GM18870 (cell line): ENCODE data around the gene EFCAB11.

ENCODE experiments used
- ATAC-seq: cut with Tn5 transposase; IDR thresholded peaks from one replicate; pipeline ENCODE4 v1.9.1; 2021; ENCODE audit warnings: moderate library complexity; ENCODE audit not compliant: unreplicated experiment

Gene EFCAB11

GRCh38 chr14:89828471-89829165 lies 125.9 kb downstream of the EFCAB11 start:
- no peak for ATAC-seq

GRCh38 chr14:89827265-89827664 lies 127.3 kb downstream of the EFCAB11 start:
- ATAC-seq, result no peak

DNA sequence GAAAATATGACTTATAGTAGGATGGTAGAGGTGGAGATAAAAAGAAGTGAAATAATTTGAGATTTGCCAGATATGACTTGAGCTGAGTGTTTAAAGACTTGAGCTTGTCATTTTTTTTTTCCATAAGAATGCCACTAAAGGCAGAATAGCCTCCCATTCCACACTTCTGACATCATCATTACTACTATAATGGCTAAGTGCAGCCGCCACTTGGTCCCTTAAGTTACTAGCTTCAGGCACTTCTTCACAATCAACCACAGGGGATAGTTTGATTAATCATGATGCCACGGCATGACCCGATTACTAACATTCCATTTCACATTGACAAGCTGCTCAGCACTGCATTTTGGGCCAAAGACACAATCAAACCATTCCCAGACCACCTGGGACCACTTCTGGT lies 127.9 kb downstream of the EFCAB11 start:
- no peak for ATAC-seq

- no peak for ATAC-seq
Observed at GRCh38 chr14:89823743-89824142, 130.8 kb downstream of the EFCAB11 start.

DNA sequence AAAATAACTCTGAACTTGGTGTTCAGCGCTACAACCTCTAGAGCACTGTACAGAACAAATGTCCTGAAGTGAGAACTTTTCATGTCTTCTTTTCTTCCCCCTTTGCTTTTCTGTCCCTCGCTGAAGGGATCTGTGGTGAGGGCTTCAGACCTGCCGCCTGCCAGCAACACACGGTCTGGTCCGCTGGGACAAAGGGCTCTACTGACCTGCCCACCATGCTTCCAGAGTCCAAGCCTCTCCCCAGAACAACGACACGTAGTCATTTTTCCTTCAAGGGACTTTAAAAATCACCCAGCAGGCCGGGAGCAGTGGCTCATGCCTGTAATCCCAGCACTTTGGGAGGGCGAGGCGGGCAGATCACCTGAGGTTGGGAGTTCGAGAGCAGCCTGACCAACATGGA lies 140.4 kb downstream of the EFCAB11 start:
- no peak for ATAC-seq

DNA sequence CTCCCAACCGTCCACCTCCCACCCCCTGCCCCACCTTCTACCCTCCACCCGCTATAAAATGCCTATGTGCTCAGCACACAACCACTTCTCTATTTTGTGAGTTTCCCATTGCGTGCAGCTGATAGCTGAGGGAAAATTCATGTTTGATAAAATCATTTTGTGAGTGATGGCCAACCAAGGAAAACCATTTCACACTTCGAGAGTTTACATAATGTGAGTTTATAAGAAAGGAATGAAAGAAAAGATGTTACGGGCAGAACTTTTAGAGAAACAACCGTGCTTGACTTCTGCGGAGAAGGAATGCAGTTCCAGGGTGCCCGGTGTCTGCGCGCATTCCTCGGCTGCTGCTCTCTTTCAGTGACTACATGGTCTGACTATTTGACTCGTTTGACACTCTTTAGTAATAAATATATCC lies 140.9 kb downstream of the EFCAB11 start:
- no peak for ATAC-seq

DNA sequence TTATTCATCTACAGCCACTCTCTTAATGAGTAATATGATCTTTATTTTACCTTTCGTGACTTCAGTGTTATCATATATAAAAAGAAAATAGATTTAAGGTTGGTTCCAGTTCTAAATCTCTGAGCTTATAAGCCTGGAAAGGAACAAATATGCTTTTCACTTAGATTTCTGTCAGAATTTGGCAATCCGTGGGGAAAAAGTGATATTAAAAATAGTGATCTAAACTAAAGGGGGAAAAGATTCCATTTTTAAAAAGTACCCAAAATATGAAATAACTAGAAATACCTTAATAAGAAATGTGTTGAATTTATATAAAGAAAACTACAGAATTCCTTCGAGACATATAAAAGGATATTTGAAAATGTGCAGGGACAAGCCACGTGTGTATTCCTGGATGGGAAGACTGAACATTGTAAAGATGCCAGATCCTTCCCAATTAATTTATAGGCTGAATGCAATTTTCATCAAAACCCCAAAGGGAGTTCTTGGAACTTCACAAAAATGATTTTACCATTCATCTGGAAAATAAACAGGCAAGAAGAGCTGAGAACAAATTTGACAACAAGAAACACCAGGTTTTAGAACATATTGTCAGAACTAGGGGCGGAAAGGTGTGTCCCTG lies 142.5 kb downstream of the EFCAB11 start:
- ATAC-seq, result no peak

GRCh38 chr14:89810101-89810500 lies 144.4 kb downstream of the EFCAB11 start:
- no peak for ATAC-seq

- ATAC-seq, result no peak
Observed at GRCh38 chr14:89807892-89808291, 146.6 kb downstream of the EFCAB11 start.

GRCh38 chr14:89807151-89807550 lies 147.4 kb downstream of the EFCAB11 start:
- no peak for ATAC-seq

GRCh38 chr14:89806451-89806850 lies 148.1 kb downstream of the EFCAB11 start:
- no peak for ATAC-seq

DNA sequence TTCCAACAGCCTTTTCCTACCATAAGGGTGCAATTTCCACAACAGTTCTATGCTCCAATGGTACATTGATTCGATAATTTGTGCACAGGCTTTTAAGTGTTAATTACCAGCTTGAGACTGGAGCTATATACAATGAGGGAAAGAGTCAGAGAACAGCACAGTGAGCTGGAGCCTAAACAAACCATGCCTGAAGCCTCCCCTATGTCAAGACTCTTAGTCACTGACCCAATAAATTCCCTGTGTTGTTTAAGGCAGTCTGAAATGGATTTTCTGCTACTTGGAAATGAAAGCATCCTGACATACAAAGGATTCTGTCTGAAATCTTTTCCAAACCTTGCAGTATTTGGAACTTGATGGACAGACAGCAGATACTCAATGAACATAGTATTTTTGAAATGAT lies 149.0 kb downstream of the EFCAB11 start:
- no peak for ATAC-seq

GRCh38 chr14:89803542-89803941 lies 151.0 kb downstream of the EFCAB11 start:
- ATAC-seq, result no peak

DNA sequence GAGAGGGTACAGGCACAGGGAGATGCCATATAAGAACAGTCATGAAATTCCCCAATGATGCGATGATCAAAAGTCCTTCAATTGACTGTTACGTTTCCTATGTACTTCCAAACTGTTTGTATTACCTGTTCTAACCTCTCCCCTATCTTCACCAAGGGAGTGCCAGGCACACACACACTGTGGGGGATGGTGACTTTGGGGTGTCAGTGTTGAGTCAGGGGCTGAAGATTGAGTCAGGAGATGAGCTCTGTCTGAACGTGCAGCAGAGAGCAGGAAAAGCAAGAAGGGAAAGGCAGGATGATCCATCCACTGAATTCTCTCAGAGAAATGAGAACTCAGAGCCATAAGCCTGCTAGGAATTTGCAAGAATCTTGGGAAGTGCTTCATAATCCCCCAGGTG lies 153.4 kb downstream of the EFCAB11 start:
- no peak for ATAC-seq

DNA sequence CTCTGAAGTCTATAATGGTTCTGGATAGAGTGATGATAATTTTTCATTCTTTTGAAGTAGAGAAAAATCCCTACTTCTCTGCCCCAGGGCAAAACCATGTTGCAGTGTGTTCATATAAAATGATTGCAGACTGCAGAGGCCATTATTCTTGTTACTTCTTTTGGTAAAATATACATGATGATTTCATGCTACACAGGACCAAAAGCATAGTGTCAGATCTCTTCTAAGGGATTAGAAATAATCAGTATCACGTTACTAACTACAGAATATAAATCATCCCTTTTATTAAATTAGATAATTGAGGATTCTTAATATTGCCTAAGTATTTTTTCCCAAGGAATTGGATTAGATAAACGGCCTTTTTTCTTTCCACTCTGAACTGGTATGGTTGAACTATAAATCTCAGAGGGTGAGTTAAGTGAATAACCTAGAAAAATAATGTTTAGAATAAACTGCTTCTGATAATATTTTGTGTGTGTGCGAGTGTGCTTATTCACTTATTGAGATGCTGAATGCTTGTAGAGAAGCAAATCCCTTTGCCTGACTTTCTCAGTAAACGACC lies 156.2 kb downstream of the EFCAB11 start:
- no peak for ATAC-seq

GRCh38 chr14:89797148-89797547 lies 157.4 kb downstream of the EFCAB11 start:
- no peak for ATAC-seq

GRCh38 chr14:89794096-89794495 lies 160.4 kb downstream of the EFCAB11 start:
- ATAC-seq, result no peak

DNA sequence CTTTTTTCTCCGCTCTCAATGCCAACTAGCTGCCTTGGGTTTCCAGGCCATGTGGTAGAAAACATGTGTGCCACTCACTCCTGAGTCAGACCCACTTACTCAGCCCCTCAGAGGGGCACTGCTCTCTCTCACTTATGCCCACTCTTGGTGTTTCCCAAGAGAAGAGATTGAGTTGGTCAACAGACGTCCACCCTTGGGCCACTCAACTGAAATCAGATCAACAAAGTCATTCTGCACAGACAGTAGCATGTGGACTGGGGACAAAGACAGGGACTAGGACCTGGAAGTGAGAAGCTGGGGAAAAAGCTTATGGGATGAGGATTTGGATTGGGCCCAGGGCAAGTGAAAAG lies 161.2 kb downstream of the EFCAB11 start:
- ATAC-seq, result no peak

GRCh38 chr14:89792489-89793366 lies 161.8 kb downstream of the EFCAB11 start:
- no peak for ATAC-seq

DNA sequence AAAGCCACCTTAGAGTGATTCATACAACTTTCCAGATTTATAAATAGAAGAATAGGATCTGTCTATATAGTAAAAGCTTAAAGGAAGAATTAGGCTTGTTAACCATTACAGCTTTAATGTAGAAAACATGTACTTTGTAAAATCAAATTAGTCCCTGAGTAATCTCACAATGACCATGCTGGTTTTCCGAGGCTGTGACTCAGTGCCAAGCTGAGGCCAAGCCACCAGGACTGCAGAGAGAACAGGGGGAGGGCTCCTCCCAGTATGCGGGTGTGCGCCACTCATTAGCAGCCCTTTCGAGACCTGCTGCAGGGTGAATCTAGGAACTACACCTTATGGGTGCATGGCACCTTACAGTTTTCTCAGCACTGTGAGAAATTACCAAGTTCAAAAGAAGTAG lies 167.0 kb downstream of the EFCAB11 start:
- no peak for ATAC-seq

DNA sequence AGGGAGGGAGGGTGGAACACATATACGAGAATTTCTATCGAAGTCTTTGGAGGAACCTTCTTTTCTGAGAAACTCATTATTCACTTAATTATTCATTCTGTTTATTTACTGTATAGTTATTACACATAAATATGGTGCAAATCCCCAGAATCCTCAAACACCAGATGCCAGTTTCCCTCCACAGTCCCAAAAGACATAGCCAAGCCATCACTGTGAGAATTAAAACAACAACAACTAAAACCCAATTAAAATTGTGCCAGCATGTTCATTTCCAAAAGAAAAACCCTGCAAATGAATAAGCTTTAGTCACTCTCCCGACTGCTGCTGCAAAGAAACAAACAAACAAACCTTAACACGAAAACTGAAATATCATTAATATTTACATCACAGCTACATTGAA lies 173.5 kb downstream of the EFCAB11 start:
- no peak for ATAC-seq

DNA sequence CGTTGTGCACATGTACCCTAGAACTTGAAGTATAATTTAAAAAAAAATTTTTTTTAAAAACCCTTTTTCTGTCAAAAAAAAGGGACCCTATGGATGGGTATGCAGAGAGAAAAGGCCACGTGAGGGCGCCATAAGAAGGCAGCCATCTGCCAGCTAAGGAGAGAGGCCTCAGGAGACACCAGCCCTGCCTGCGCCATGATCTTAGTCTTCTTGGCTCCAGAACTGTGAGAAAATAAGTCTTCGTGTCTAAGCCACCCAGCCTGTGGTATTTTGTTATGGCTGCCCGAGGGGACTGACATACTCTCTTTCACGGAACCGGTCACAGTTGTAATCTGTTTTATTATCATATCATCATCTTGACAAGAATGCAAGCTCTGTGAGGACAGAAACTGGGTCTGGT lies 174.8 kb downstream of the EFCAB11 start:
- no peak for ATAC-seq
